ENCODE results near the gene SIL1.
"Not testable (repeated sequence)": the region's sequence is repeated elsewhere in the genome, so short reads cannot be mapped to it uniquely, and the experiment has no call there.

SIL1 gene

DNA sequence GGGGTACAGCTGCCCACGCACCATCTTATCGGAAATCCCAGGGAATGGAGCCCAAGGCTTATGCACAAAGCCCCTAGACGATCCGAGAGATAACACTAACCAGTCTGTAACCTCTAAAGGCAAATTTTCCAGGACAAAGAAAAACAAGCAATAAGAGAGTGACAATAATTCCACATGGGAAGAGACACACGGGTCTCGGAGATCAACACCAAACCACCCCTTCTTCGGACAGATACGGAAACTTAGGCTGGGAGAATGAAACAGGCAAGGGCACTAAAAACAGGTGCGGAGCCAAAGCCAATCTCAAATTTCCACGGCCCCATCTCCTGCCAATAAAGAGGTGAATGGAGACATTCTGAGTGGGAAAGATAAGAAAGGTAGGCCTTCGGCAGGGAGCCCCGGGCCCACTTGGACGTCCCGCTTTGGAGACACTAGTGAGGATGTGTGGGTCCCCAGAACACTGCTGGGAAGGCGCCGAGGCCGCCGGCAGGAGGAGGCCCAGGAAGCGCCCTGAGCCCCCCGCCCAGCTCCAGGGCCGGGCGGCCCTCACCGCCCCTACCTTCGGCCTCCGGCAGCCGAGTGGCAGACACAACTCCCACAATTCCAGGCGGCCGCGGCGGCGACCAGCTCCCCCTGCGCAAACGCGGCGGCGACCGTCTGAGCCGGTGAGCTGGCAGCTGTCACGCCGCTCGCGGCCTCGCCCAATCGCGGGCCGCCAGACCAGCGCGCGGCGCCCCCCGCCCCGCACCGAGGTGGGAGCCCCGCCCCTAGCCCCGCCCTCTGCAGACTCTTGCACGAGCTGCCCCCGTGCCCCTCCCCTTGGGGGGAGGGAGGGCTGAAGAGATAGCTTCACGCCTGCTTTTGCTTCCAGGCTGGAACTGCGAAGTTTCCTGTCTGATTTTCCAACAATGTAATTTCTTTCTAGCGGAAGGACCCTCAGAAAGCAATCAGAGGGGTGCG, at the start of gene SIL1:
Gene SIL1 (minus strand): TSS at position 659 of the 960 bp plus-strand sequence. CDS start 70,525 bp downstream, outside the sequence.
- DNase-seq (ENCODE audit: low read depth in 1 of 2, low spot score in 1 of 2): peak; percentile 91 to 98

- peak in 1 of 2 donors; percentile 35 for DNase-seq (ENCODE audit: low read depth in 1 of 2, low spot score in 1 of 2)
Measured at GRCh38 chr5:139246394-139246793, 48.2 kb upstream of the SIL1 start.

GRCh38 chr5:139245637-139246339, 47.6 kb upstream of the SIL1 start:
- no peak for DNase-seq (ENCODE audit: low read depth in 1 of 2, low spot score in 1 of 2)

DNA sequence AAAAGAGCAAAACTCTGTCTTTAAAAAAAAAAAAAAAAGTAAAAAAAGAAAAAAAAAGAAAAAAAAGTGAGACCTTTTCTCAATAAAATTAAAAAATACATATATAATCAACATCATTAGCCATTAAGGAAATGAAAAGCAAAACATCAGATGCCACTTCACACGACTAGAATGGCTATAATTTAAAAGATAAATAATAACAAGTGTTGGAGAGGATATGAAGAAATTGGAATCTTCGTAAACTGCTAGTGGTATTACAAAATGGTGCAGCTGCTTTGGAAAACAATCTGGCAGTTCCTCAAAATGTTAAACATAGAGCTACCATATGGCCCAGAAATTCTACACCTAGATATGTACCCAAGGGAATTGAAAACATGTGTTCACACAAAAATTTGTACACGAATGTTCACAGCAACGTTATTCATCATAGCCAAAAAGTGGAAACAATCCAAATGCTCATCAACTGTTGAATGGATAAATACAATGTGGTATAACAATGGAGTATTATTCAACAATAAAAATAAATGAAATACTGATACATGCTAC, 45.3 kb upstream of the SIL1 start:
- DNase-seq (ENCODE audit: low read depth in 1 of 2, low spot score in 1 of 2): no peak

- no peak for DNase-seq (ENCODE audit: low read depth in 1 of 2, low spot score in 1 of 2)
Measured at GRCh38 chr5:139241139-139241538, 43.0 kb upstream of the SIL1 start.

- no peak for DNase-seq (ENCODE audit: low read depth in 1 of 2, low spot score in 1 of 2)
Measured at GRCh38 chr5:139236479-139236878, 38.3 kb upstream of the SIL1 start.

GRCh38 chr5:139232147-139232724, 34.1 kb upstream of the SIL1 start:
- DNase-seq (ENCODE audit: low read depth in 1 of 2, low spot score in 1 of 2): no peak

- no peak for DNase-seq (ENCODE audit: low read depth in 1 of 2, low spot score in 1 of 2)
Measured at GRCh38 chr5:139228201-139228803, 30.1 kb upstream of the SIL1 start.

DNA sequence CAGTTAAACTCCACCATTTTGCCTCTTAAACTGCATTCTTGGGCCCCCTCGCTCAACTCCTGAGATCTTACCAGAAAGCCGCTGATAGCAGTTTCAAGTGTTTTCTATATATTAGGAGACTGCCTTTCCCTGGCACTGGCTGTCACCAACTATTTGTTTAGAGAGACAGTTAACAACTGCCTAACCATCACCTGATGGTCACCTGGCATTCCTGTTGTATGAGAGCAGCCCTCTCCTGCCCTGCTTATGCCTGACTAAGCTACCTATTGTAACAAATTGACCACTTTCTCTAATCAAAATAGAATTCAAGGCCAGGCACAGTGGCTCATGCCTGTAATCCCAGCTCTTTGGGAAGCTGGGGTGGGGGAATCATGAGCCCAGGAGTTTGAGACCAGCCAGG, 28.0 kb upstream of the SIL1 start:
- DNase-seq (ENCODE audit: low read depth in 1 of 2, low spot score in 1 of 2): no peak

- DNase-seq (ENCODE audit: low read depth in 1 of 2, low spot score in 1 of 2): no peak
Measured at GRCh38 chr5:139223481-139223880, 25.3 kb upstream of the SIL1 start.

- DNase-seq (ENCODE audit: low read depth in 1 of 2, low spot score in 1 of 2): no peak
Measured at GRCh38 chr5:139222346-139222745, 24.2 kb upstream of the SIL1 start.

- DNase-seq (ENCODE audit: low read depth in 1 of 2, low spot score in 1 of 2): not testable (repeated sequence)
Measured at GRCh38 chr5:139218038-139218437, 19.9 kb upstream of the SIL1 start.

GRCh38 chr5:139215107-139215975, 17.2 kb upstream of the SIL1 start:
- DNase-seq (ENCODE audit: low read depth in 1 of 2, low spot score in 1 of 2): no peak

GRCh38 chr5:139214646-139215045, 16.5 kb upstream of the SIL1 start:
- DNase-seq (ENCODE audit: low read depth in 1 of 2, low spot score in 1 of 2): no peak

- no peak for DNase-seq (ENCODE audit: low read depth in 1 of 2, low spot score in 1 of 2)
Measured at GRCh38 chr5:139212906-139213305, 14.7 kb upstream of the SIL1 start.

GRCh38 chr5:139212486-139212885, 14.3 kb upstream of the SIL1 start:
- no peak for DNase-seq (ENCODE audit: low read depth in 1 of 2, low spot score in 1 of 2)

DNA sequence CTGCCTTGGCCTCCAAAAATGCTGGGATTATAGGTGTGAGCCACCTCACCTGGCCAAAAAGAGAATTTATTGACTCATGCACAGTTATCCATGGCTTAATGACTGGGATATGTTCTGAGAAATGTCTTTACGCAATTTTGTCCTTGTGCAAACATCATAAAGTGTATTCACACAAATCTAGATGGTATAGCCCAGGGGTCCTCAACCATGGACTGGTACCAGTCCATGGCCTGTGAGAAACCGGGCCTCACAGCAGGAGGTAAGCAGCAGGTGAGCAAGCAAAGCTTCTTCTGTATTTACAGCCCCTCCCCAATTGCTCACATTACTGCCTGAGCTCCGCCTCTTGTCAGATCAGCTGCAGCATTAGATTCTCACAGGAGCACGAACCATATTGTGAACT, 12.4 kb upstream of the SIL1 start:
- no peak for DNase-seq (ENCODE audit: low read depth in 1 of 2, low spot score in 1 of 2)

DNA sequence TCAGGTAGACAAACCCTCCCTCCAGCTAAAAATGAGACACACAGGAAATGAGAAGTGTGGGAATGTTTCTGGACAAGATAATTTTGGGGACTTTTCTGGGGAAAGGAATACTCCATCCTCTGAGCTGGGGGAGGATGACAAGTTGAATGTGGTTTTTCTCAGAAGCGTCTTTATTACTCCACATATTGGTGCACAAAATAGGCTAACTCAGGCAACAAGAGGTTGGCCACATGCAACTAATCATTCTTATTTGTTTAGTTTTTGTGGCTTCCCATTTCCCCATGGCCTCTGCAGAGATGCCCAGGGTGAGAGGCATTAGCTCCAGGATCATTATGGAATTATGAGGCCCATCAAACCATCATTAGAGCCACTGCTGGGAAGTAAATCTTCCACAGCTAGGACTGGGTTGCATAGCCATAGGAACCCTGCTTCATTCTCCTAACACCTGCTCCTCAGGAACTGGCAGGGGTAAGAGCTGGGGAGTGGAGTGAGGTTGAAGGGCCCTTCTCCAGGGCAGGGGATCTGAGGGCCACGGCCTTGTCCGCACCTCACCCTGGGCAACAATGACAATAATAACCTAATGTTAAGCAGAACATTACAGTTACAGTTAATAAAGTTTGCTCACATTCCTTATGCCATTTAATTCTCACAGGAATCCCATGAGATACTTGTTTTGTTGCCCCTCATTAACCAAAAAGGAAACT, 9.3 kb upstream of the SIL1 start:
- DNase-seq (ENCODE audit: low read depth in 1 of 2, low spot score in 1 of 2): no peak

- no peak for DNase-seq (ENCODE audit: low read depth in 1 of 2, low spot score in 1 of 2)
Measured at GRCh38 chr5:139205586-139205985, 7.4 kb upstream of the SIL1 start.

GRCh38 chr5:139205124-139205523, 7.0 kb upstream of the SIL1 start:
- no peak for DNase-seq (ENCODE audit: low read depth in 1 of 2, low spot score in 1 of 2)
